Measurements from ENCODE around the gene HDAC10. TPM values are rescaled to one million over a fixed set of nuclear protein-coding genes. Genes with fewer than 3 reads are reported as not detected.

The HDAC10 gene
- total and polyA plus RNA-seq, 2 experiments from 2014 or later = 23.8 to 30.2 TPM

DNA sequence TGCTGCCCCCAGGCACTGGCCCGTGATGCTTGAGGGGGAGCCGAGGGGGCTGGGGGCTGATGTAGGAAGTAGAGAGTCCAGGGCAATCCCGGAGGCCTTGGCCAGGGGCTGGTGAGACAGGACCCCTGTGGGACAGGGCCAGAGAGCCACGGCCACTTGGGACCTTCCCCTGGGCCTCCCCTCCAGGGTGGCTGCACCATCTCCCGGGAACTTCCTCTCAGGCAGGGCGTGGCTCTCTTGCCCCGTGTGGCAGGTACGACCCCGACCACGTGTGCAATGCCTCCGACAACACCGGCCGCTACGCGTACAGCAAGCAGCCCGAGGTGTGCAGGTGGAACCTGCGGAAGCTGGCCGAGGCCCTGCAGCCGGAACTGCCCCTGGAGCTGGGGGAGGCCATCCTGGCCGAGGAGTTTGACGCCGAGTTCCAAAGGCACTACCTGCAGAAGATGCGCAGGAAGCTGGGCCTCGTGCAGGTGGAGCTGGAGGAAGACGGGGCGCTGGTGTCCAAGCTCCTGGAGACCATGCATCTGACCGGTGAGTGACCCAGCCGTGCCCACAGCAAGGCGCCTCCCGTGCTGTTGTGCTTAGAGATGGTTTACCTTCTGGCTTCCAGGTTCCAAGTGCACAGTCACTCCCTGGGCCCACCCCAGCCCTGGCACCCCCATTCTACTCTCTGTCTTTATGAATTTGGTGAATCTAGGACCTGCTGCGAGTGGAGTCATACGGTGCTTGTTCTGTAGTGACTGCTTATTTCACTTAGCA, 40.5 kb downstream of the HDAC10 start:
- Histone ChIP-seq H3K4me3 (no peak overlapping the region), H2AFZ (no peak overlapping the region), H3K9me3 (ENCODE audit: low read depth) (no peaks in the 10 kb centered on the region), H3K36me3 (replicated peaks; ENCODE audit: insufficient read depth, low read depth) (no peaks in the 10 kb centered on the region), H3K27ac (no peak overlapping the region), H3K4me1 (ENCODE audit: insufficient read depth) (no peaks in the 10 kb centered on the region), H4K20me1 (ENCODE audit: insufficient read depth, poor library complexity, severe bottlenecking) (peaks cover 28% of the 10 kb centered on the region), H3K4me2 (no peak overlapping the region), H3K9me2 (replicated peaks; ENCODE audit: insufficient read depth) (no peaks in the 10 kb centered on the region), H3K79me2 (peaks cover 54% of the 10 kb centered on the region), H3K27me3 (no peaks in the 10 kb centered on the region)
- WGBS (ENCODE audit: low lambda C conversion rate, missing lambda C conversion rate) = 97% methylated on average over 30 of the region's 32 CpGs
- TF ChIP-seq EZH2 (IDR thresholded peaks at IDR 0.05; ENCODE audit: borderline replicate concordance) = no peak
- TF ChIP-seq, protein P1, sequence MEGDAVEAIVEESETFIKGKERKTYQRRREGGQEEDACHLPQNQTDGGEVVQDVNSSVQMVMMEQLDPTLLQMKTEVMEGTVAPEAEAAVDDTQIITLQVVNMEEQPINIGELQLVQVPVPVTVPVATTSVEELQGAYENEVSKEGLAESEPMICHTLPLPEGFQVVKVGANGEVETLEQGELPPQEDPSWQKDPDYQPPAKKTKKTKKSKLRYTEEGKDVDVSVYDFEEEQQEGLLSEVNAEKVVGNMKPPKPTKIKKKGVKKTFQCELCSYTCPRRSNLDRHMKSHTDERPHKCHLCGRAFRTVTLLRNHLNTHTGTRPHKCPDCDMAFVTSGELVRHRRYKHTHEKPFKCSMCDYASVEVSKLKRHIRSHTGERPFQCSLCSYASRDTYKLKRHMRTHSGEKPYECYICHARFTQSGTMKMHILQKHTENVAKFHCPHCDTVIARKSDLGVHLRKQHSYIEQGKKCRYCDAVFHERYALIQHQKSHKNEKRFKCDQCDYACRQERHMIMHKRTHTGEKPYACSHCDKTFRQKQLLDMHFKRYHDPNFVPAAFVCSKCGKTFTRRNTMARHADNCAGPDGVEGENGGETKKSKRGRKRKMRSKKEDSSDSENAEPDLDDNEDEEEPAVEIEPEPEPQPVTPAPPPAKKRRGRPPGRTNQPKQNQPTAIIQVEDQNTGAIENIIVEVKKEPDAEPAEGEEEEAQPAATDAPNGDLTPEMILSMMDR (IDR thresholded peaks at IDR 0.05; ENCODE audit: poor library complexity) = no peak
- no peak for TF ChIP-seq EZH2phosphoT487 (IDR thresholded peaks at IDR 0.05; ENCODE audit: low read depth, severe bottlenecking, unreplicated experiment)
- no peak for DNase-seq (ENCODE audit: low spot score)

DNA sequence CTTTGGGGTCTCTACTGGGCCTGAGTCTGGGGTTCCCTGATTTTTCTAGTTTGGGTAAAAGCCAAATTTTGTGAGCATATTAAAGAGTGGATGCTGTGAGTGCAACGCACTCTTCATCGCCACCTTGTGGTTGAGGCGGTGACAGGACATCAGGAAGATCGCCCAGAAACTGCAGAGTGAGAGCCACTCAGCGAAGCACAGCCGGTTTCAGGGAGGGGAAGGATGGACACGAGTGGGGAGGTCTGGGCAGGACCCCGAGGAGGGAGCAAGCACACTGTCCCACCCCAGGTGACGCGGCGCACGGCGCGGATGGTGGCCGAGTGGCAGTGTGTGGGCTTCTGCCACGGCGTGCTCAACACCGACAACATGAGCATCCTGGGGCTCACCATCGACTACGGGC, 41.2 kb downstream of the HDAC10 start:
- H3K4me1 ChIP-seq (ENCODE audit: insufficient read depth) = no peaks in the 10 kb centered on the region
- no peak overlapping the region for H2AFZ ChIP-seq
- TF ChIP-seq EZH2 (IDR thresholded peaks at IDR 0.05; ENCODE audit: borderline replicate concordance) (no peak), EZH2phosphoT487 (IDR thresholded peaks at IDR 0.05; ENCODE audit: low read depth, severe bottlenecking, unreplicated experiment) (no peak)
- TF ChIP-seq, protein P1 (IDR thresholded peaks at IDR 0.05; ENCODE audit: poor library complexity) = peak; percentile 78
- no peak overlapping the region for H3K4me3 ChIP-seq
- no peak overlapping the region for H3K4me2 ChIP-seq
- H3K9me2 ChIP-seq (replicated peaks; ENCODE audit: insufficient read depth) = no peaks in the 10 kb centered on the region
- H4K20me1 ChIP-seq (ENCODE audit: insufficient read depth, poor library complexity, severe bottlenecking) = peaks cover 23% of the 10 kb centered on the region
- peaks cover 58% of the 10 kb centered on the region for H3K79me2 ChIP-seq
- no peaks in the 10 kb centered on the region for H3K36me3 ChIP-seq (replicated peaks; ENCODE audit: insufficient read depth, low read depth)
- 78% methylated on average over 20 of the region's 20 CpGs for WGBS (ENCODE audit: low lambda C conversion rate, missing lambda C conversion rate)
- H3K27me3 ChIP-seq = no peaks in the 10 kb centered on the region
- peak; percentile 74 for DNase-seq (ENCODE audit: low spot score)
- H3K9me3 ChIP-seq (ENCODE audit: low read depth) = no peaks in the 10 kb centered on the region
- no peak overlapping the region for H3K27ac ChIP-seq

DNA sequence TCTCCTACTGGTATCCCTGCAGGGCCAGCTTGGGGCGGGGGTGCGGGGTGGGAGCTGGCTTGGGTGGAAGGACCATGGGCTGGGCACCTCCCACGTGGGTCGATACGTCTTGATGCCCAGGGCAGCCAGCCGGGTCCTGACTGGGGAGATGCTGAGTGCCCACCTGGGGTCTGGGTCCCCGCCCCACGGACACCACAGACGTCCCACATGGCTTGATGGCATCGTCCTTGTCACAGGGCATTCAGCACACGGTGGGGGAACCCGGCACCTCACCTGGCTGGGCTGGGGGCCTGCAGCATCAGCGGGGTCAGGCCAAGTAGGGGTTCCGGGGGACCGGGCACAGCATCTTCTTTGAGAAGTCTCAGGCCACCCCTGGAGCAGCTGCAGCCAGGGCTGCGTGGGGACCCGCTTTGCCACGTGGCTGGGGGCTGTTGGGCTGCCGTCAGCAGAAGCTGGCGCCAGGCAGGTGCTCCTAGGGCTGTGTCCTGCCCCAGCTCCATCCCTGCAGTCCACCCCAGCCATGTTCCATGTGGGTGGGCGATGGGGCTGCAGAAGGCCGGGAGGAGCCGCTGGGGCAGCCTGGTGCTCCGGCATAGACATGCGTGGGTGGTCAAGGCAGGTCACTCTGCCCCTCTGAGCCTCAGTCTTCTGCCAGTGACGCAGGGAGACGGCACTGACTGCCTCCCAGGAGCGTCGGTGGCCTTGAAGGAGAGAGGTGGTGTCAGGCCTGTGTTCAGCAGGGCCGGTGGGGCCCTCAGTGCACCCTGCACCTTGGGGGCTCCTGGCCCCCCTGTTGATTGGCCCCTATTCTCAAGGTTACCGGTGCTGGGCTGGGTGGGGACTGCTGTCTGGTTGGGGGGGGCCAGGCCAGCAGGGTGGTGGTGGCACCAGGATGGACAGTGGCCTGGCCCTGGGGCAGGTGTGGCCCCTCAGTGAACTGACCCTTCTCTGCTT, 41.8 kb downstream of the HDAC10 start:
- no peak for DNase-seq (ENCODE audit: low spot score)
- WGBS (ENCODE audit: low lambda C conversion rate, missing lambda C conversion rate) = 89% methylated on average over 24 of the region's 31 CpGs
- peaks cover 20% of the 10 kb centered on the region for H4K20me1 ChIP-seq (ENCODE audit: insufficient read depth, poor library complexity, severe bottlenecking)
- no peak overlapping the region for H3K4me2 ChIP-seq
- no peaks in the 10 kb centered on the region for H3K9me2 ChIP-seq (replicated peaks; ENCODE audit: insufficient read depth)
- H3K79me2 ChIP-seq = peaks cover 62% of the 10 kb centered on the region
- H2AFZ ChIP-seq = no peak overlapping the region
- no peaks in the 10 kb centered on the region for H3K9me3 ChIP-seq (ENCODE audit: low read depth)
- TF ChIP-seq, protein P1 (IDR thresholded peaks at IDR 0.05; ENCODE audit: poor library complexity) = no peak
- no peak for TF ChIP-seq EZH2phosphoT487 (IDR thresholded peaks at IDR 0.05; ENCODE audit: low read depth, severe bottlenecking, unreplicated experiment)
- no peak for TF ChIP-seq EZH2 (IDR thresholded peaks at IDR 0.05; ENCODE audit: borderline replicate concordance)
- H3K27me3 ChIP-seq = no peaks in the 10 kb centered on the region
- no peaks in the 10 kb centered on the region for H3K4me1 ChIP-seq (ENCODE audit: insufficient read depth)
- no peak overlapping the region for H3K4me3 ChIP-seq
- no peak overlapping the region for H3K27ac ChIP-seq
- H3K36me3 ChIP-seq (replicated peaks; ENCODE audit: insufficient read depth, low read depth) = no peaks in the 10 kb centered on the region
